SK-N-SH (cell line): ENCODE data around the gene ZNF689. TPM values are rescaled to one million over a fixed set of nuclear protein-coding genes. Genes with fewer than 3 reads are reported as not detected.

Experiments
- CTCF ChIA-PET: fragments of 300-600, 350-600 bp; formaldehyde crosslinking; extraction: SDS; loops from one replicate; lab custom pipeline; 2021; lab: Yijun Ruan, JAX
- POLR2A ChIA-PET: fragments of 350-600 bp; sonication (Branson Sonifier 250); formaldehyde crosslinking; extraction: SDS; loops from one replicate; lab custom pipeline; 2020; ENCODE audit warnings: antibody characterized with exemption, inconsistent platforms; lab: Yijun Ruan, JAX
- DNase-seq: peaks from one replicate; pipeline ENCODE4 v3.0.0; 2012
- H2AFZ ChIP-seq: fragments of 200-600 bp; sonication (generic); 2 replicates; pipeline ENCODE4 v1.8.1; 2016; ENCODE audit warnings: antibody characterized with exemption, mild to moderate bottlenecking, low read depth
- H3F3A ChIP-seq: fragments of 200-600 bp; sonication (generic); replicated peaks from 2 replicates; pipeline ENCODE3; 2016; ENCODE audit warnings: antibody characterized with exemption, mild to moderate bottlenecking; ENCODE audit not compliant: insufficient read depth
- H3K27ac ChIP-seq, 2 experiments: fragments of 200-500 bp in 1 of 2; fragments of 200-600 bp in 1 of 2; sonication (Bioruptor generic) in 1 of 2; sonication (generic), shearing (Covaris generic) in 1 of 2; 2 replicates each; pipeline versions ENCODE4 v1.5.1 to v1.6.1; 2014 to 2016; ENCODE audit warnings: low read depth in 2 of 2, inconsistent platforms in 1 of 2, low read length in 1 of 2, mild to moderate bottlenecking in 1 of 2, mixed read lengths in 1 of 2
- H3K27me3 ChIP-seq: fragments of 200-600 bp; sonication (generic), shearing (Covaris generic); 2 replicates; pipeline ENCODE4 v1.6.1; 2016; ENCODE audit warnings: mixed run types; ENCODE audit not compliant: insufficient read depth
- H3K36me3 ChIP-seq, 2 experiments: fragments of 200-500 bp in 1 of 2; fragments of 200-600 bp in 1 of 2; sonication (Bioruptor generic) in 1 of 2; sonication (generic) in 1 of 2; replicated peaks in 1 of 2; 2 replicates each; pipeline versions ENCODE3 to v1.5.1; 2014 to 2016; ENCODE audit warnings: low read length in 1 of 2, mild to moderate bottlenecking in 1 of 2; ENCODE audit not compliant: insufficient read depth in 2 of 2, control insufficient read depth in 1 of 2
- H3K4me1 ChIP-seq, 2 experiments: fragments of 200-500 bp in 1 of 2; fragments of 200-600 bp in 1 of 2; sonication (Bioruptor generic) in 1 of 2; sonication (generic), shearing (Covaris generic) in 1 of 2; 2 replicates each; pipeline versions ENCODE4 v1.5.1 to v1.6.1; 2014 to 2016; ENCODE audit warnings: low read depth in 1 of 2, low read length in 1 of 2, mixed run types in 1 of 2; ENCODE audit not compliant: insufficient read depth in 2 of 2, control insufficient read depth in 1 of 2
- H3K4me2 ChIP-seq: fragments of 200-600 bp; sonication (generic), shearing (Covaris generic); 2 replicates; pipeline ENCODE4 v1.6.1; 2017; ENCODE audit warnings: mixed run types
- H3K4me3 ChIP-seq, 2 experiments: fragments of 200-500 bp in 1 of 2; fragments of 200-600 bp in 1 of 2; sonication (Bioruptor generic) in 1 of 2; sonication (generic), shearing (Covaris generic) in 1 of 2; 2 replicates each; pipeline versions ENCODE4 v1.5.1 to v1.8.1; 2014 to 2016; ENCODE audit warnings: low read depth in 2 of 2, inconsistent platforms in 1 of 2, low read length in 1 of 2, mild to moderate bottlenecking in 1 of 2, mixed read lengths in 1 of 2, moderate library complexity in 1 of 2
- H3K79me2 ChIP-seq: fragments of 200-600 bp; sonication (generic); 2 replicates; pipeline ENCODE4 v1.8.1; 2017; ENCODE audit warnings: mild to moderate bottlenecking; ENCODE audit not compliant: insufficient read depth
- H3K9ac ChIP-seq: fragments of 200-600 bp; sonication (generic); 2 replicates; pipeline ENCODE4 v1.6.1; 2017; ENCODE audit warnings: mixed run types
- H3K9me2 ChIP-seq: fragments of 200-600 bp; sonication (generic); 2 replicates; pipeline ENCODE4 v1.6.1; 2017; ENCODE audit warnings: mixed run types
- H3K9me3 ChIP-seq: fragments of 200-600 bp; sonication (generic); 2 replicates; pipeline ENCODE4 v1.6.1; 2017; ENCODE audit warnings: mixed run types, mild to moderate bottlenecking, moderate library complexity
- H4K20me1 ChIP-seq: fragments of 200-600 bp; sonication (generic); 2 replicates; pipeline ENCODE4 v1.6.1; 2017; ENCODE audit warnings: mild to moderate bottlenecking, mixed run types; ENCODE audit not compliant: insufficient read depth
- CHD2 ChIP-seq: fragments of 150-350 bp; IDR thresholded peaks from 2 replicates; pipeline ENCODE4 v1.6.1; 2018; ENCODE audit warnings: low read length; ENCODE audit not compliant: partially characterized antibody
- CTCF ChIP-seq: fragments of 200-600 bp; sonication (generic); IDR thresholded peaks from 2 replicates; pipeline ENCODE4 v1.6.1; 2017; ENCODE audit warnings: antibody characterized with exemption, mild to moderate bottlenecking, moderate library complexity
- ELF1 ChIP-seq: IDR thresholded peaks from 2 replicates; pipeline ENCODE4 v1.4.0; 2012
- EP300 ChIP-seq, 2 experiments: IDR thresholded peaks; 2 replicates each; pipeline versions ENCODE4 v1.4.0 to v1.6.1; 2012; ENCODE audit warnings: borderline replicate concordance in 1 of 2, low read depth in 1 of 2, low read length in 1 of 2
- GATA2 ChIP-seq: sonication (generic); formaldehyde crosslinking; IDR thresholded peaks from 2 replicates; pipeline ENCODE4 v1.5.0; 2020; ENCODE audit warnings: mild to moderate bottlenecking, missing genetic modification reagents
- IRF3 ChIP-seq: fragments of 150-350 bp; IDR thresholded peaks from 2 replicates; pipeline ENCODE4 v1.6.1; 2016; ENCODE audit warnings: mild to moderate bottlenecking, low read depth, low read length
- JUND ChIP-seq: IDR thresholded peaks from 2 replicates; pipeline ENCODE4 v1.4.0; 2012
- MAX ChIP-seq: IDR thresholded peaks from 2 replicates; pipeline ENCODE4 v1.4.0; 2012; ENCODE audit warnings: low read depth
- MXI1 ChIP-seq: IDR thresholded peaks from 2 replicates; pipeline ENCODE4 v1.6.1; 2012; ENCODE audit warnings: mild to moderate bottlenecking, low read depth, low read length, improper control_type of control experiment
- POLR2AphosphoS5 ChIP-seq: IDR thresholded peaks from 2 replicates; pipeline ENCODE4 v1.6.1; 2012; ENCODE audit warnings: low read depth, low read length
- RCOR1 ChIP-seq: fragments of 150-350 bp; IDR thresholded peaks from 2 replicates; pipeline ENCODE4 v1.6.1; 2017; ENCODE audit warnings: antibody characterized with exemption, low read length
- REST ChIP-seq: IDR thresholded peaks from 2 replicates; pipeline ENCODE4 v1.6.1; 2012; ENCODE audit warnings: mild to moderate bottlenecking, low read depth, low read length, moderate library complexity
- RFX5 ChIP-seq: IDR thresholded peaks from 2 replicates; pipeline ENCODE4 v1.6.1; 2012; ENCODE audit warnings: mild to moderate bottlenecking, improper control_type of control experiment, low read length
- SIN3A ChIP-seq: IDR thresholded peaks from 2 replicates; pipeline ENCODE4 v1.6.1; 2012; ENCODE audit warnings: low read depth, mild to moderate bottlenecking, low read length, moderate library complexity, borderline replicate concordance
- SMC3 ChIP-seq: IDR thresholded peaks from 2 replicates; pipeline ENCODE4 v1.6.1; 2012; ENCODE audit warnings: low read depth, low read length, improper control_type of control experiment
- TAF1 ChIP-seq: IDR thresholded peaks from 2 replicates; pipeline ENCODE4 v1.6.1; 2012; ENCODE audit warnings: low read depth, mild to moderate bottlenecking, low read length, moderate library complexity, borderline replicate concordance
- TCF12 ChIP-seq: IDR thresholded peaks from 2 replicates; pipeline ENCODE4 v1.4.0; 2012
- USF2 ChIP-seq: fragments of 150-350 bp; IDR thresholded peaks from 2 replicates; pipeline ENCODE4 v1.6.1; 2017; ENCODE audit warnings: antibody characterized with exemption, low read length, low read depth, borderline replicate concordance
- YY1 ChIP-seq: IDR thresholded peaks from 2 replicates; pipeline ENCODE4 v1.4.0; 2012; ENCODE audit warnings: low read depth, mild to moderate bottlenecking
- WGBS: methylation state at CpG from one replicate; pipeline ENCODE4 v1.1.6; 2017; ENCODE audit warnings: low lambda C conversion rate; 5-methylcytosine and 5-hydroxymethylcytosine counted together
- polyA plus RNA-seq, 3 experiments: library from polyadenylated mRNA; depleted of rRNA; stranded (reverse); fragments of >200 nt; gene quantifications; 2 replicates each; pipeline ENCODE4 v1.2.3, GENCODE V29; 2012
- TF ChIP-seq, protein P1 (sequence below): IDR thresholded peaks from 2 replicates; pipeline ENCODE4; 2012

The ZNF689 gene
- polyA plus RNA-seq, 1 of the 3 experiments (the other 2 are of a cell fraction): 2.9 TPM

GRCh38 chr16:30650369-30651123 lies 40.4 kb upstream of the ZNF689 start, which contains the start of gene PRR14:
Gene PRR14 (plus strand): TSS chr16:30650960. CDS start chr16:30651646, 686 bp downstream.
- no peaks in the 10 kb centered on the region for H4K20me1 ChIP-seq
- CTCF ChIA-PET: interaction anchor here (0.9 to 1.9 kb wide), 8 partner anchors 9 to 78 kb away, joined by 3 to 12 read pairs (median 4); no protein-coding TSS in a partner anchor
- peaks cover 10 to 17% of the 10 kb centered on the region in 2 experiments for H3K36me3 ChIP-seq
- H3K27ac ChIP-seq: peak within 1 kb of the TSS; percentile 88 to 95
- 11% methylated on average over 34 of the region's 53 CpGs for WGBS
- no peak for TF ChIP-seq USF2
- TF ChIP-seq RCOR1: peak; percentile 37; the same call in 1 of the 2 replicates
- peak; percentile 94 for TF ChIP-seq CHD2
- no peak; the same call in 1 of the 2 replicates for TF ChIP-seq POLR2AphosphoS5
- no peak; a peak in 1 of 4 replicates for TF ChIP-seq EP300 (IDR thresholded peaks at IDR 0.05; ENCODE audit: borderline replicate concordance in 1 of 2, low read depth in 1 of 2, low read length in 1 of 2)
- TF ChIP-seq, protein P1, sequence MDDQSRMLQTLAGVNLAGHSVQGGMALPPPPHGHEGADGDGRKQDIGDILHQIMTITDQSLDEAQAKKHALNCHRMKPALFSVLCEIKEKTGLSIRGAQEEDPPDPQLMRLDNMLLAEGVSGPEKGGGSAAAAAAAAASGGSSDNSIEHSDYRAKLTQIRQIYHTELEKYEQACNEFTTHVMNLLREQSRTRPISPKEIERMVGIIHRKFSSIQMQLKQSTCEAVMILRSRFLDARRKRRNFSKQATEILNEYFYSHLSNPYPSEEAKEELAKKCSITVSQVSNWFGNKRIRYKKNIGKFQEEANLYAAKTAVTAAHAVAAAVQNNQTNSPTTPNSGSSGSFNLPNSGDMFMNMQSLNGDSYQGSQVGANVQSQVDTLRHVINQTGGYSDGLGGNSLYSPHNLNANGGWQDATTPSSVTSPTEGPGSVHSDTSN: no peak
- TF ChIP-seq REST: no peak
- TF ChIP-seq SIN3A: peak; percentile 38; the same call in 1 of the 2 replicates
- TF ChIP-seq RFX5: no peak
- TF ChIP-seq IRF3: peak; percentile 92
- TF ChIP-seq SMC3: no peak
- peak; percentile 100 for TF ChIP-seq YY1
- no peak for TF ChIP-seq JUND
- TF ChIP-seq GATA2 (CRISPR knock-in tag): no peak
- peak; percentile 31; the same call in 1 of the 2 replicates for TF ChIP-seq TCF12
- peak; percentile 57; the same call in 1 of the 2 replicates for TF ChIP-seq MXI1
- TF ChIP-seq ELF1: peak; percentile 88
- TF ChIP-seq CTCF: no peak
- 0 out of 2 replicates have a peak, but pooled peaks have one; percentile 42 for TF ChIP-seq TAF1
- no peak; the same call in 1 of the 2 replicates for TF ChIP-seq MAX
- no peaks in the 10 kb centered on the region for H3K9me2 ChIP-seq
- H2AFZ ChIP-seq: peak within 1 kb of the TSS; percentile 99
- peak within 1 kb of the TSS; percentile 99 for H3K4me2 ChIP-seq
- POLR2A ChIA-PET: interaction anchor here (0.7 to 1.4 kb wide), 6 partner anchors 8 to 123 kb away, joined by 3 to 6 read pairs (median 4); partner anchors contain the start of genes FBRS and ZNF689
- no peaks in the 10 kb centered on the region for H3K9me3 ChIP-seq
- H3K4me3 ChIP-seq: peak within 1 kb of the TSS; percentile 91 to 99
- peaks cover 22% of the 10 kb centered on the region for H3K79me2 ChIP-seq
- peak within 1 kb of the TSS; percentile 95 for H3K9ac ChIP-seq
- peaks cover 7 to 16% of the 10 kb centered on the region in 2 experiments for H3K4me1 ChIP-seq
- H3K27me3 ChIP-seq: no peaks in the 10 kb centered on the region
- DNase-seq: peak; percentile 94
- H3F3A ChIP-seq: peaks cover 9% of the 10 kb centered on the region
